Endodermal cell (in vitro differentiated cells): ENCODE results near the gene SFMBT2. TPM values are rescaled to one million over a fixed set of nuclear protein-coding genes. Genes with fewer than 3 reads are reported as not detected.
A peak's percentile ranks its signal among the peaks of the same experiment; 100 is the strongest.

ENCODE experiments used
- DNase-seq: peaks from one replicate; pipeline ENCODE4 v3.0.0-alpha.2; 2017
- H3K27ac ChIP-seq: 2 replicates; pipeline ENCODE4 v1.5.1; 2013; ENCODE audit warnings: mild to moderate bottlenecking, low read depth, low read length, moderate library complexity
- H3K27me3 ChIP-seq: 2 replicates; pipeline ENCODE4 v1.6.1; 2013; ENCODE audit warnings: mild to moderate bottlenecking, low read length, moderate library complexity; ENCODE audit not compliant: insufficient read depth, control insufficient read depth, poor library complexity, severe bottlenecking
- H3K36me3 ChIP-seq: 2 replicates; pipeline ENCODE4 v1.7.0; 2013; ENCODE audit warnings: mild to moderate bottlenecking, low read length, moderate library complexity; ENCODE audit not compliant: control insufficient read depth, insufficient read depth
- H3K4me1 ChIP-seq: one replicate; pipeline ENCODE4 v1.7.0; 2013; ENCODE audit warnings: low read length; ENCODE audit not compliant: control insufficient read depth, insufficient read depth
- H3K4me3 ChIP-seq: 2 replicates; pipeline ENCODE4 v1.5.1; 2013; ENCODE audit warnings: mild to moderate bottlenecking, low read length, moderate library complexity
- H3K9ac ChIP-seq: 2 replicates; pipeline ENCODE4 v1.6.1; 2013; ENCODE audit warnings: mild to moderate bottlenecking, low read length, moderate library complexity; ENCODE audit not compliant: poor library complexity, severe bottlenecking; ENCODE audit errors: extremely low read depth
- H3K9me3 ChIP-seq: 2 replicates; pipeline ENCODE4 v1.6.1; 2013; ENCODE audit warnings: mild to moderate bottlenecking, low read length, moderate library complexity; ENCODE audit not compliant: control insufficient read depth
- H3K27ac Mint-ChIP-seq: 2 replicates; pipeline ENCODE4 v1.8.0; 2020; ENCODE audit warnings: mixed read lengths
- H3K27me3 Mint-ChIP-seq: 2 replicates; pipeline ENCODE4 v1.8.0; 2021; ENCODE audit warnings: mild to moderate bottlenecking, mixed read lengths; ENCODE audit not compliant: insufficient read depth
- H3K36me3 Mint-ChIP-seq: 2 replicates; pipeline ENCODE4 v1.8.0; 2020; ENCODE audit warnings: low read depth, mixed read lengths
- H3K4me1 Mint-ChIP-seq: 2 replicates; pipeline ENCODE4 v1.8.0; 2020; ENCODE audit warnings: mixed read lengths
- H3K4me3 Mint-ChIP-seq: 2 replicates; pipeline ENCODE4 v1.8.0; 2020; ENCODE audit warnings: mild to moderate bottlenecking, moderate library complexity, mixed read lengths
- H3K9me3 Mint-ChIP-seq: 2 replicates; pipeline ENCODE4 v1.8.0; 2020; ENCODE audit warnings: mild to moderate bottlenecking, mixed read lengths
- WGBS, 2 experiments: methylation state at CpG; one replicate each; pipeline versions ENCODE4 v1.1.5 to v1.1.7; 2013; ENCODE audit warnings: missing lambda C conversion rate in 2 of 2, mixed read lengths in 1 of 2; ENCODE audit not compliant: insufficient coverage in 1 of 2, insufficient read length in 1 of 2; 5-methylcytosine and 5-hydroxymethylcytosine counted together
- total RNA-seq, 2 donors: library from RNA; stranded (reverse); fragmentation: NEBNext Ultra II Directional in 1 of 2; extraction: Animal tissue kit (Norgen Biotek cat#: 25700) in 1 of 2; gene quantifications; 2 replicates in 1 of 2; 3 replicates in 1 of 2; pipeline ENCODE4 v1.2.1, GENCODE V29; 2021
- TF ChIP-seq, protein P1 (sequence below): fragments of 200-600 bp; sonication (generic); conservative IDR thresholded peaks from 2 replicates; pipeline ENCODE4 v1.5.0; 2021; ENCODE audit warnings: antibody characterized with exemption, mild to moderate bottlenecking

Gene SFMBT2
- total RNA-seq, 2 donors from 2014 or later: 3.9 to 5.3 TPM

GRCh38 chr10:7123774-7124173, 287.1 kb downstream of the SFMBT2 start:
- H3K9me3 ChIP-seq: peaks cover 16% of the 10 kb centered on the region
- no peaks in the 10 kb centered on the region for H3K27me3 ChIP-seq
- no peak for DNase-seq
- H3K27ac ChIP-seq: no peak overlapping the region
- TF ChIP-seq, protein P1, sequence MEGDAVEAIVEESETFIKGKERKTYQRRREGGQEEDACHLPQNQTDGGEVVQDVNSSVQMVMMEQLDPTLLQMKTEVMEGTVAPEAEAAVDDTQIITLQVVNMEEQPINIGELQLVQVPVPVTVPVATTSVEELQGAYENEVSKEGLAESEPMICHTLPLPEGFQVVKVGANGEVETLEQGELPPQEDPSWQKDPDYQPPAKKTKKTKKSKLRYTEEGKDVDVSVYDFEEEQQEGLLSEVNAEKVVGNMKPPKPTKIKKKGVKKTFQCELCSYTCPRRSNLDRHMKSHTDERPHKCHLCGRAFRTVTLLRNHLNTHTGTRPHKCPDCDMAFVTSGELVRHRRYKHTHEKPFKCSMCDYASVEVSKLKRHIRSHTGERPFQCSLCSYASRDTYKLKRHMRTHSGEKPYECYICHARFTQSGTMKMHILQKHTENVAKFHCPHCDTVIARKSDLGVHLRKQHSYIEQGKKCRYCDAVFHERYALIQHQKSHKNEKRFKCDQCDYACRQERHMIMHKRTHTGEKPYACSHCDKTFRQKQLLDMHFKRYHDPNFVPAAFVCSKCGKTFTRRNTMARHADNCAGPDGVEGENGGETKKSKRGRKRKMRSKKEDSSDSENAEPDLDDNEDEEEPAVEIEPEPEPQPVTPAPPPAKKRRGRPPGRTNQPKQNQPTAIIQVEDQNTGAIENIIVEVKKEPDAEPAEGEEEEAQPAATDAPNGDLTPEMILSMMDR: no peak
- Mint-ChIP-seq H3K36me3 (no peaks in the 10 kb centered on the region), H3K27ac (no peak overlapping the region), H3K27me3 (peaks cover 9% of the 10 kb centered on the region), H3K9me3 (peaks cover 4% of the 10 kb centered on the region), H3K4me3 (no peak overlapping the region), H3K4me1 (peaks cover 4% of the 10 kb centered on the region)
- H3K9ac ChIP-seq: no peak overlapping the region
- H3K4me1 ChIP-seq: no peaks in the 10 kb centered on the region
- H3K4me3 ChIP-seq: no peak overlapping the region
- WGBS, 2 experiments: 95% methylated on average over 4 to 6 of the region's 6 CpGs
- H3K36me3 ChIP-seq: no peaks in the 10 kb centered on the region

- Histone ChIP-seq H3K27ac (no peak overlapping the region), H3K4me1 (no peaks in the 10 kb centered on the region), H3K27me3 (no peaks in the 10 kb centered on the region), H3K9ac (no peak overlapping the region), H3K9me3 (peaks cover 4% of the 10 kb centered on the region), H3K36me3 (no peaks in the 10 kb centered on the region), H3K4me3 (no peak overlapping the region)
- WGBS, 2 experiments: 96 to 98% methylated on average over 3 of the region's 3 CpGs
- Mint-ChIP-seq H3K36me3 (no peaks in the 10 kb centered on the region), H3K4me1 (peaks cover 4% of the 10 kb centered on the region), H3K27me3 (peaks cover 9% of the 10 kb centered on the region), H3K4me3 (no peak overlapping the region), H3K27ac (no peak overlapping the region), H3K9me3 (no peaks in the 10 kb centered on the region)
- TF ChIP-seq, protein P1: no peak
- no peak for DNase-seq
Observed at GRCh38 chr10:7122561-7122960, 288.3 kb downstream of the SFMBT2 start.

DNA sequence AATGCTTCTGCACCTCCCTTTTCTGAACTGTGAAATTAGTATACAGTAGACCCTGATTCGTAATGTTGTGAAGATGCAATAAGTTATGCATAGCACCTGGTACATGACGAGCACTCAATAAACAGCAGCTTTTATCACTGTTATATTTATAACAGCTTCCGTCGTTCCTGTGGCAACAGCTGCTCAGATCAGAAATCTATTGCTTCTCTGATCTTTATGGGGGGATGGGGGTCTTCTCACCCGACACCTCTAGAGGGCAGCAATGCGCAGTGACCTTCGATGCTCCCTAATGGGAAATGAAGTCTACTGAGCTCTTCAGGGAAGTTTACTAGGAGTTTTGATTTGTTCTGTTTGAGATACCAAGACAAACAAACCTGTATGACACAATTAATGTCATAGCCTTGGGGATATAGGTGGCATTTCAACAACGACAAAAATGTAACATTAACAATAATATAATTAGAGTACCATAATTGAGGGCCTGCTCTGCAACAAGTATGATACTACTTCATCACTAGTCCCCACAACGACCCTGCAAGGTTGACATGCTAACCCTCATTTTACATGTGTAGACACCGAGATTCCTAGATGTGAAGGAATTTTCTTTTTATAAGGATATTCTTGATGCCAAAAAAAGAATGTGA, 289.6 kb downstream of the SFMBT2 start:
- peaks cover 9% of the 10 kb centered on the region for H3K27me3 Mint-ChIP-seq
- WGBS, 2 experiments: 35 to 46% methylated on average over 2 to 10 of the region's 10 CpGs
- TF ChIP-seq, protein P1: peak; percentile 90
- no peaks in the 10 kb centered on the region for H3K9me3 ChIP-seq
- no peak overlapping the region for H3K4me3 ChIP-seq
- no peak overlapping the region for H3K27ac Mint-ChIP-seq
- H3K4me1 Mint-ChIP-seq: no peaks in the 10 kb centered on the region
- H3K27me3 ChIP-seq: no peaks in the 10 kb centered on the region
- no peak overlapping the region for H3K4me3 Mint-ChIP-seq
- H3K9ac ChIP-seq: no peak overlapping the region
- no peaks in the 10 kb centered on the region for H3K4me1 ChIP-seq
- H3K36me3 ChIP-seq: no peaks in the 10 kb centered on the region
- DNase-seq: peak; percentile 90
- no peak overlapping the region for H3K27ac ChIP-seq
- no peaks in the 10 kb centered on the region for H3K9me3 Mint-ChIP-seq
- H3K36me3 Mint-ChIP-seq: no peaks in the 10 kb centered on the region
